HTR-8/SVneo (cell line): ENCODE data around the gene ATRX.
"Not testable (repeated sequence)": the region's sequence is repeated elsewhere in the genome, so short reads cannot be mapped to it uniquely, and the experiment has no call there.

ENCODE experiments used
- DNase-seq: peaks from one replicate; pipeline ENCODE4 v3.0.0; 2011; ENCODE audit warnings: low spot score, mixed read lengths; ENCODE audit not compliant: insufficient read length
- FAIRE-seq: peaks from 2 replicates; lab custom pipeline; 2011; peaks lifted over from hg19 to GRCh38; lab: Jason Lieb, UNC

The ATRX gene

DNA sequence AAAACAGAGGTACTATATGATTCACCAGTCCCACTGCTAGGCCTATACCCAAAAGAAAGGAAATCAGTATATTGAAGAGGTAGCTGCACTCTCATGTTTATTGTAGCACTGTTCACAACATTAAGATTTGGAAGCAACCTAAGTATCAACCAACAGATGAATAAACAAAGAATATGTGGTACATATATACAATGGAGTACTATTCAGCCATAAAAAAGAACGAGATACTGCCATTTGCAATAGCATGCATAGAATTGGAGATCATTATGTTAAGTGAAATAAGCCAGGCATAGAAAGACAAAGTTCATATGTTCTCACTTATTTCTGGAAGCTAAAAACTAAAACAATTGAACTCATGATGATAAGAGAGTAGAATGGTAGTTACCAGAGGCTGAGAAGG lies 266.3 kb downstream of the ATRX start:
- DNase-seq (no peak), FAIRE-seq (no peak)

DNA sequence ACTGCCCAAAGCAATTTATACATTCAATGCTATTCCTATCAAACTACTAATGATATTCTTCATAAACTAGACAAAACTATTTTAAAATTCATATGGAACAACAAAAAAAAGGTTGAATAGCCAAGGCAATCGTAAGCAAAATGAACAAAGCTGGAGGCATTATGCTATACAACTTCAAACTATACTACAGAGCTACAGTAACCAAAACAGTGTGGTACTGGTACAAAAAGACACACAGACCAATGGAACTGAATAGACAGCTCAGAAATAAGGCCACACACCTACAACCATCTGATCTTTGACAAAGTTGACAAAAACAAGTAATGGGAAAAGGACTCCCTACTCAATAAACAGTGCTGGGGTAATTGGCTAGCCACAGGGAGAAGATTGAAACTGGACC lies 271.8 kb downstream of the ATRX start:
- no peak for DNase-seq
- FAIRE-seq: no peak

DNA sequence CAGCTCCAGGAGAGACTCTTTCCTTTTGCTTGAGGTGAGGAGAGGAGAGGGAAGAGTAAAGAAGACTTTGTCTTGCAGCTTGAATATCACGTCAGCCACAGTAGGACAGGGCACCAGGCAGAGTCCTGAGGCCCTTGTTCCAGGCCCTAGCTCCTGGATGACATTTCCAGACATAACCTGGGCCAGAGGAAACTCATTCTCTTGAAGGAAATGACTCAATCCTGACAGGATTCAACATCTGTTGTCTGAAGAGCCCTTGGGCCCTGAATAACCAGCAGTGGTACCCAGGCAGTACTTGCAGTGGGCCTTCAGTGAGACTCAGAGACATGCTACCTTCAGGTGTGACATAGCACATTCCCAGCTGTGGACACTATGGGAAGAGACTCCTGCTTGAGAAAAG lies 276.0 kb downstream of the ATRX start:
- no peak for DNase-seq
- no peak for FAIRE-seq

DNA sequence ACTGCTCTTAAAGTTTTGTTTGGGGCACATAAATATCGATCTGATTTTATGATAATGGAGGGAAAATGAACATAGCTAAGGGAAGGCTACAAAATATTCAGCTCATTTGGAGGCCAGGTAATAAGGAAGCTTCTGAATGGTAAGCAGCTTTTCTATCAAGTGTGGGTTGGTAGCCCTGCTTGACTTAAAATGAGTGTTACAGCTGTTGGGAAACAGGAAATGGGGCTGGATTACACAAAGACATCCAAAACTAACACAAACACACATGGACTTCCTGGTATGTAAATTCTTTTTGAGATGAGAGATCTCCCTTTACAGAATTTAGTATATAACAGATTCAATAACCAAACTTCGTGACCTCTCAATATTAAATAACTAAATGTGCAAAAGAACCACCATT lies 280.8 kb downstream of the ATRX start:
- DNase-seq: no peak
- FAIRE-seq: no peak

DNA sequence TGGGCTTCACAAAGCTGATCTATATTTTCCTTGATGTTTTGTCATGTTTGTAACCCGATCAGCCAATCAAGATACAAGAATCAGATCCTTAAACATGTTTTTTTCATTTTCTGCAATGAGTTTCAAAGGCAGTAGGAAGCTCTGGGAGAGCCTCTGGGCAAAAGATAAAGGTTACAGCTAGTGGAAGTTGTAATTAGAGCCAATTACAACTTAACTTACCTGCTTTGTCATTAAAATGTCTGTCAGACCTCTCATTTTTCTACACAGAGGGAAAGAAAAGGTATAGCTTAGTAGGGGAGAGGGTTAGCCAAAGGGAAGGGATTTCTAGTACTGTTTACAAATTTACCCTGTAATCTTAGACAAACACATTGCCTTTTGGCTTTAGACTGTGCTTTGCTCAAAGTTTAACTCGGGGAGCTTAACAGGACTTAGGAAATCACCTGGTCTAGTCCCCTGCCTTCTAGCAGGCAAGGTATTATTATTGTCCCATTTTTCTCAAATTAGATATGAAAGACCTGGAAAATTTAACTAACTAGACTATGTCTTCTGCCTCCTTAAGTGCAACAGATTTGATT lies 283.0 kb downstream of the ATRX start:
- no peak for DNase-seq
- FAIRE-seq: no peak

DNA sequence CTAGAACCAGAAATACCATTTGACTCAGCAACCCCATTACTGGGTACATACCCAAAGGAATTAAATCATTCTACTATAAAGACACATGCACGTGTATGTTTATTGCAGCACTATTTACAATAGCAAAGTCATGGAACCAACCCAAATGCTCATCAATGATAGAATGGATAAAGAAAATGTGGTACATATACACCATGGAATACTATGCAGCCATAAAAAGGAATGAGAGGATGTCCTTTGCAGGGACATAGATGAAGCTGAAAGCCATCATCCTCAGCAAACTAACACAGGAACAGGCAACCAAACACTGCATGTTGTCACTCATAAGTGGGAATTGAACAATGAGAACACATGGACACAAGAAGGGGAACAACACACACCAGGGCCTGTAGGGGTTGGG lies 285.9 kb downstream of the ATRX start:
- DNase-seq, FAIRE-seq: not testable (repeated sequence)

DNA sequence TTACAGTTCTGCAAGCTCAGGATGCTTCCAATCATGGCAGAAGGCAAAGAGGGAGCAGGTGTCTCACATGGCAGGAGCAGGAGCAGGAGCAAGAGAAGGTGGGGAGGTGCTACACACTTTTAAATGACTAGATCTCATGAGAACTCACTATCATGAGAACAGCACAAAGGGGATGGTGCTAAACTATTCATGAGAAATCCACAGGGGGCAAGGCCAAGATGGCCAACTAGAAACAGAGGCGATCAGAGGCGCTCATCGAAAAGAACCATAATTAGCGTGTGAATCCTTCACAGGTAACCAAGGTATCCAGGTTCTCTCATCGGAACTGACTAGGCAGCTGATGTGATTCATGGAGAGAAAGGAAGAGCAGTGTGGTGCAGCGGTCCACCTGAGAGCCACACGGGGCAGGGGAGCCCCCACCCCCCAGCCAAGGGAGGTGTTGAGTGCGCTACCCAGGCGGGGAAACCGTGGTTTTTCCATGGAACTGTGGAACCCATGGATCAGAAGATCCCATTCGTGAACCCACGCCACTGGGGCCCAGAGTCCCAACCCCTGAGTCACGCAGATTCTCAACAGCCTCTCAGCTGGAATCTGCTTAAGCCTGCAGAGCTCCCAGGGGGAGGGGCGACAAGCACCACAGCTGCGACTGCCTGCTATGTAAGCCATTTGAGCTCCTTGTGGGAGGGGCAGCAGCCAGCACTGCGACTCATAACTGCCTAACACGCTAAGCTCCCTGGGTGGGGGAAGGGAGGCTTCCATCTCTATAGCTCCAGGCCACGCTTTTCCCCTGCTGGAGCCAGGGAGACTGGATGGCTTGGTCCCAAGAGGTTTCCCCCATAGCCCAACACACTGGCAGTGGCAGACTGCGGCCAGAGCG lies 292.1 kb downstream of the ATRX start:
- FAIRE-seq (no peak), DNase-seq (peak; percentile 21)

DNA sequence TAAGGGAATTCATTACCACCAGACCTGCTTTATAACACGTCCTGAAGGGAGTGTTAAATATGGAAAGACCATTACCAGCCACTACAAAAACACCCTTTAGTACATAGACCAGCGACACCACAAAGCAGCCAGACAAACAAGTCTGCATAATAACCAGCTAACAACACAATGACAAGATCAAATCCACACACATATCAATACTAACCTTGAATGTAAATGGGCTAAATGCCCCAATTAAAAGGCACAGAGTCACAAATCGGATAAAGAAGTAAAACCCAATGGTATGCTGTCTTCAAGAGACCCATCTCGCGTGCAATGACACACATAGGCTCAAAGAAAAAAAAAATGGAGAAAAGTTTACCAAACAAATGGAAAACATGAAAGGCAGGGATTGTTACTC lies 302.0 kb downstream of the ATRX start:
- FAIRE-seq: no peak

DNA sequence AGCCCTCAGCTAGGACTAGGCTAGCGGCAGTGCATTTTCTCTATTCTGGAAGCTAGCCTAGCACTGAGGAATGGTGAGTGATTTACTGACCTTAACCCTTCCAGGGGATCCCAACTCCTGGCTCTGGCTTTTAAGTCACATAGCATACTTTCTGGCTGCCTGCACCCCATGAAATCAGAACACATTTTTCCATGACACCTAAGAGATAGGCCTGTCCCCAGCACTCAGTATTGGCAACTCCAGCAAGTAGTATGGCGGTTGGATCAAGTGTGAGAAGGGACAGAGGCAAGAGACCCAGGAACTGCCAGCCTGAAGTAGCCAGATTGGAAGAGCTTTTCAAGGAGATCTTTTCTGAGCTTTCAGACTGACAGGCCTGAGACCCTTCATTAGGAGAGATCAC lies 330.6 kb downstream of the ATRX start:
- FAIRE-seq (no peak), DNase-seq (no peak)

More for the DNA sequence above, 302.0 kb downstream of the ATRX start:
- no peak for DNase-seq
